Sigmoid colon (tissue), 4 donors: ENCODE measurements around the gene GJB2.

Experiments
- CTCF ChIP-seq, 4 experiments: fragments of 450-650 bp in 3 of 4; fragments of 200-600 bp in 1 of 4; IDR thresholded peaks; one replicate each; pipeline ENCODE4 v1.5.1; 2016 to 2019; ENCODE audit warnings: antibody characterized with exemption in 4 of 4, mild to moderate bottlenecking in 3 of 4, moderate library complexity in 2 of 4
- EP300 ChIP-seq, 4 donors: sonication (generic); formaldehyde crosslinking; IDR thresholded peaks; one replicate each; pipeline ENCODE4 v1.6.1; 2017; ENCODE audit warnings: antibody characterized with exemption in 4 of 4
- POLR2AphosphoS5 ChIP-seq, 4 donors: sonication (generic); formaldehyde crosslinking; IDR thresholded peaks; one replicate each; pipeline ENCODE4 v1.6.1; 2017; ENCODE audit warnings: antibody characterized with exemption in 4 of 4

GRCh38 chr13:20195801-20196200 is 3.1 kb upstream of the GJB2 start:
- TF ChIP-seq CTCF (IDR thresholded peaks at IDR 0.05) (no peak), EP300 (IDR thresholded peaks at IDR 0.05) (no peak), POLR2AphosphoS5 (IDR thresholded peaks at IDR 0.05) (no peak)
